GM18870 (cell line): ENCODE measurements around the gene SMAD2.
"Not testable (repeated sequence)": the region's sequence is repeated elsewhere in the genome, so short reads cannot be mapped to it uniquely, and the experiment has no call there.

Experiments
- ATAC-seq: cut with Tn5 transposase; IDR thresholded peaks from one replicate; pipeline ENCODE4 v1.9.1; 2021; ENCODE audit warnings: moderate library complexity; ENCODE audit not compliant: unreplicated experiment

The SMAD2 gene

DNA sequence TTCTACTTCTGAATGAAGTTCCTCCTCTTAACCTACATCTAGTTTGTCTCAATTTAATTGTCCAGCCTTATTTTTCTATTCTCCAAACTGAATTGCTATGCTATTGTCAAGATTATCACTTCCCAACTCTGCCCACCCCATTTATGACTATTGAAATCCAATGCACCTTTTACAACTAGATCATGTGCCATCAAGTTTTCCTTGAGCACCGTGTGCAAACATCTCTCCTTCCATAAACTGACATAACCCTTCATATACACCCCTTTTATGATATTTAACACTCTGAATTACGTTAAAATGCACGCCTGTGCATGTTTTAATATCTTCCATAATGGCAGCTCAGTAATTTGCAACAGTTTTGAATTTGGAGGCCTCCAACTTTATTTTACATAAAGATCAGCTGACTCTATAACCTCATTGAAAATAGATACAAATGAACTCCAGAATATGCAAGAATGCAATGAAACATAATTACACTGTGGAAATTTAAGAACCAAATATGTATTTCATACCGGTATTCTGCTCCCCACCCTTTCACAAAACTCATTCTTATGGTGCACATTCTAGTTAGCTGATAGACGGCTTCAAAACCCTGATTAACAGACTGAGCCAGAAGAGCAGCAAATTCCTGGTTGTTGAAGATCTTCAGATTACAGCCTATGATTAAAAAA lies 85.5 kb downstream of the SMAD2 start:
- ATAC-seq, result no peak

DNA sequence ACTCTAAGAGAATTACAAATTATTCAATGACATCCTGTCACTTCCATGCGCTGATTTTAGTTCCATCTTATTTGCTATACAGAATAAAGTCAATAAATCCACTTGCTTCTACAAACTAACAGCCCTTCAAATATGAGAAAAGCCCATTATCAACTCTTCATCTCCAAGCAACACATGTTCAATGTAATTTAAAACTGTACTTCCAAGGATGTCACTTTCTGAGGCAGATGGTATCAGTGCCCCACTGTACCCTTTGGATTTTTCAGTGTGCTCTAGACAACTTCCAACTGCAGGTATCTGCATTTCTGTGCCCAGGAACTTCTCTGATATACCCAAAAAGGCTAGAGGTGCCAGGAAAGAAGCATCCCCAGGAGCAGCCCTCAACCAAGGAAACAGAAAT lies 87.6 kb downstream of the SMAD2 start:
- no peak for ATAC-seq

- no peak for ATAC-seq
Measured at GRCh38 chr18:47838396-47838795, 92.1 kb downstream of the SMAD2 start.

DNA sequence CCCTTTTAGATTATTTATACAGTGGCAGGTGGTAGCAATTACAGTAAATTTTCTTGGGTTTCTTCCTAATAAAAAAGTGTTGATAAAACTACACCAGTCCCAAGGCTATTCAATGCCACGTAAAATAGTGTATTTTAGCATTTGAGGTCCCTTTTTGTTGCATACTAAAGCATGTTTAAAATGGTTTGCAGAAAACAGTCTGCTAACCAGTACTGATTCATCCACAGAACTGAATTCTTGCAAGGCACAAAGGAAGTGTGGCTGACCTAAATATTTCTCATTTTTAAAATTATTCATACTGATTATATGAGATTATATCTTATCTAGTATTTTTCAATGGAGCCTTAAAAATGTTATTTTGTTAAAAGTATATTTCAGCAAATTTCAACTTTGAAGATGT lies 98.1 kb downstream of the SMAD2 start:
- no peak for ATAC-seq

DNA sequence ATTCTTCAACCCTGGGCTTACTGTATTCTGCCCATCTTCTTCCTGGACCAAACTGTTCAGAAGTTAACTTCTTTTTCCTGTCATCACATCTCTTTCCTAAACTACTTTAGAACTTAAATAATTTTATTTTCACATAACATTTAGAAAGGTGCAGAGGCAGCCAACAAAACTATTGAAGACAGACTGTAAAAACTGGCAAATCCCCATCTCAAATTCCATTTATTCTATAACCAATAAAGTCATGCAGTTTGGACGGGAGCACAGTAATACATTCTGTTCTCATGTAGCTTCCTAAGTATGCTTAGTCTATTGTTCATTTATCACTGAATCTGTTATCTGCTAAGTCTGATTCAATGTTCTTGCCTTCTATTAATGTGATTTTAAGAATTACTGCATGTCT lies 99.1 kb downstream of the SMAD2 start:
- no peak for ATAC-seq

GRCh38 chr18:47830772-47831171 lies 99.7 kb downstream of the SMAD2 start:
- ATAC-seq, result no peak

- ATAC-seq, result no peak
Measured at GRCh38 chr18:47829831-47830230, 100.6 kb downstream of the SMAD2 start.

GRCh38 chr18:47828031-47828430 lies 102.4 kb downstream of the SMAD2 start:
- ATAC-seq, result not testable (repeated sequence)

- ATAC-seq, result no peak
Measured at GRCh38 chr18:47826157-47827074, 104.0 kb downstream of the SMAD2 start.

- no peak for ATAC-seq
Measured at GRCh38 chr18:47821314-47821713, 109.1 kb downstream of the SMAD2 start.

- ATAC-seq, result no peak
Measured at GRCh38 chr18:47817795-47818077, 112.7 kb downstream of the SMAD2 start.

DNA sequence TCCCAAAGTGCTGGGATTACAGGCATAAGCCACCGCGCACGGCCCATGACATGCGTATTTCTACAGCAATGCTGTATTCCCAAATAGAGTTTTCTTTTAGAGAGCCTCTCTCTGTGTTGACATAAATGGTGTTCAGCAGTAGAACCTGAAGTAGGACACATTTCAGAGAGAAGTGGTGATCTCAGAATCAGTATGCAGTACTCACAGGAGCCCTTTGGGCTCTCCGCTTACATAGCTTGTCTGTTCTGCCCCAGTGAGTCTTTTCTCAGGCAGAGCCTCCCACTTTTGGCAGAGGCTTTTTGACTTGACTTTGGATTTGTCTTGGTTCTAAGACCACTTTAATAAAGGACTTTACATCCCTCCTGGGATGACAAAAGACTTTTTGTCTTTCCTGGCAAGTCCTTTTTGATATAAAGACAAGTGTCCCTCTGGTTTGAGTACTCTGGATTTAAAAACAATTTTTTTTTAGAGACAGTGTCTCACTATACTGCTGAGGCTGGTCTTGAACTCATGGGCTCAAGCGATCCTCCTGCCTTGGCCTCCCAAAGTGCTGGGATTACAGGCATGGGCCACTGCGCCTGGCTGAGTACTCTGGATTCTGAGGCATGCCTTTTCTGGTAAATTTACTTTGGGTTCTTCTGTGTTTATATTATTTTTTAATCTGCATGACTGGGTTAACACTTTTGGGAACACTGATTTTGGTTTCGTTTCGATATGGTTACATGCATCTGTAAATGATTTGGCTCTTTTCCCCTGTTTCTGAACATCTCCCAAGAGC lies 113.3 kb downstream of the SMAD2 start:
- ATAC-seq, result no peak

- no peak for ATAC-seq
Measured at GRCh38 chr18:47815486-47816270, 114.8 kb downstream of the SMAD2 start.

DNA sequence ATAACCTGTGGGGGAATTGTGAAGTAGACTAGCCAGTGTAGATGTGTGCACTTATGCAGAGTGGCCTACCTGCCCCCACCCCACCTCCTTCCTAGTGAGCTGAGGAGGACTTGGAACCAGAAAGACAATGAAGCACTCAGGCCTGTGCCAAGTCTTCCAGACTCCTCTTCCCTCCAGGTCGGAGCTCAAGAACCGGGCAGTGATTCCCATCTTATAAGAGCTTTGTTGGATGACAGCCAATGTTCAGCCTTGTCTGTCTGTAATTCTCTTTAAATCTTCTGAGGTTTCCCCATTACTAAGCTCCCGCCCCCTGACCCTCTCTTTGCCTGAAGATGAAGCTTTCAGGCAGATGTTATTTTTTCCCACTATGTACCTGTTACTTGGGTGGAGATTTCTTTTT lies 121.0 kb downstream of the SMAD2 start:
- ATAC-seq, result no peak

DNA sequence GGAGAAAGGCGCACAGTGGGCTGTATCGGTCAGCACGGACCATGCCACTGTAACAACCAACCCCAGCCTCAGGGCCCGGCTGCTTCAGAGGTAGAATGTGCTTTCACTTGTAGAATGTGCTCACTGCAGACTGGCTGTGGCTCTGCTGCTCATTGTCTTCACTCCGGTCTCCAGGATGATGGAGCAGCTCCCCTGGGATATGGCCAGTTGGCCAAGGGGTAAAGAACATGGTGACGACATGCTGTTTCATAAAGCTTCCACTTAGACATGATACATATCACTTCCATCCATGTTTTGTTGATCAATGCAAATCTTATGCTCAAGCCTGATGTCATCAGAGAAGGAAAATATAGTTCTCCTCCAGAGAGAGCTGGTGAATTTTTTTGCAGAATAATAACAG lies 127.7 kb downstream of the SMAD2 start:
- ATAC-seq, result no peak

GRCh38 chr18:47801817-47802216 lies 128.6 kb downstream of the SMAD2 start:
- ATAC-seq, result no peak

DNA sequence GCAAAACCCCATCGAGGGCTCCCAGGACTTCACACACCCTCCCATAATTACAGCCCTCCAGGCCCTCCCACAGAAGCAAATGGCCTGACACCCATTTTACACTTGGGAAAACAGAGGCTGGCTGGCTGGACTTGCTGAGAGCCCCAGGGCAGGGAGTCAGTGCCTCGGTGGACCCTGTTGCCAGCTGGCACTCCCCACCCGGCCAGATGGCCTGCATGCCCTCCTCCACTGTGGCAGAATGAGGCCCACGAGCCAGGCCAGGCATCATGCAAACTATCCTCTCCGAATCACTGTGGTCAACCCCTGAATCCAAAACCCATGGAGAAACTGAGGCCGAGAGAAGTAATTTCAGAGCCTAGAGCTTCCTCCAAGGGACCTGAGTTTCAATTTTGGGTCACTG lies 129.7 kb downstream of the SMAD2 start:
- no peak for ATAC-seq

DNA sequence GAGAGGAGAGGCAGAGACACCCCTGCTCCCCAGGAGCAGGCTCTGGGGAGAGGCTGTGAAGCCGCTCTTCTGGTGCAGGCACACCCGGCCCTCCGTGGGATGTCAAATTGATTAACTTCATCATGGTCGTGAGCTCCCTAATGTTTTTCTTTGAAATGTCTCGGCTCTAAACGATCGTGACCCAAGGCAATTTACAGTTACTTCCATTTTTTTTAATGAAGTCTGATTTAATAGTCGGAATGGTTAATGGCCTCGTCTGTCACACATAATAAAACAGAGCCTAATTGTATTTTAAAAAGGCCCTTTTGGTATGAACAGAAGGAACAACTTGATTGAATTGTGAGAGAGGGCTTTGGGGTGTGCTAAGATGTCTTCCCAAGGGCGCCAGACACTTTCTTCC lies 130.2 kb downstream of the SMAD2 start:
- ATAC-seq, result no peak

DNA sequence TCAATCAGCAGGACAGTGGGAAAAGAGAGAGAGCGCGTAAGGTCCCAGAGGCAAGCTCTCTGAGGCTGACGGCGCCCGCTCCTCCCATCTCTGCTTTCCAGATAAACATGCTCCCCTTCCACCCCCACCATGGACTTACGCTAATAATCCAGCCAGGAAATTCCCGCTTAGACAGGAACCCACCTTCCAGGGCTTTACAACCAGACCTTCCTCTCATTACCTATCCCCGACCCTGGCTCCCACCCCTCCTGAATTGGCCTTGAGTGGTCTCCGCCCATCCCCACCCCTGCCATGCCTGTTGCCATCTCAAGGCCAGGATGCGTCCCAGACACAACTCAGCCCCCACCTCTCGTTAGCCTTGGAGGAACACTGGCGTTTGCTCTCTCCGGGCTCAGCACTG lies 131.1 kb downstream of the SMAD2 start:
- ATAC-seq, result no peak

DNA sequence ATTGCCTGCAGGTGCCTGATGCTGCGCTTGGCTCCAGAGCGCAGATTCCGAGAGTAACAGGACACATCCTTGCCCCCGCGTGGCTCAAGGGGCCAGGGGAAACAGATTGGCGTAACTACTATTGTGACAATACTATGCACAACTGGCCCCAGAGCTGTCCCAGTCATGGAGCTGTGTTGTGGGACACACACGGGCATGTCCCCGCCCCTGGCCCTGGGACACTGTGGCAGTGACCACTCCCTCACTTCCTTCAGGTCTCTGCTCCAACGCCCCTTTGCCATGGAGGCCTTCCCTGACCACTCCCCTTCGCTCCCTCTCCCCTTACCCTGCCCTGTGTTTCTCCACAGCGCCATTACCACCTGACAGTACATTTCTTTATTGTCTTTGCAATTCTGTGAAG lies 132.1 kb downstream of the SMAD2 start:
- no peak for ATAC-seq

- no peak for ATAC-seq
Measured at GRCh38 chr18:47797126-47797525, 133.3 kb downstream of the SMAD2 start.
